Stimulated activated CD8-positive, alpha-beta memory T cell treated with anti-CD3 and anti-CD28 coated beads, Interleukin-7, amount 100 ng/mL, for 1 hour (primary cell): ENCODE measurements around the gene NDUFB7.
A peak's percentile ranks its signal among the peaks of the same experiment; 100 is the strongest.
"Not testable (repeated sequence)": the region's sequence is repeated elsewhere in the genome, so short reads cannot be mapped to it uniquely, and the experiment has no call there.

Source experiments
- DNase-seq, 2 donors: peaks; one replicate each; pipeline ENCODE4 v3.0.0-alpha.2; 2020; ENCODE audit warnings: low read depth in 2 of 2

Gene NDUFB7

DNA sequence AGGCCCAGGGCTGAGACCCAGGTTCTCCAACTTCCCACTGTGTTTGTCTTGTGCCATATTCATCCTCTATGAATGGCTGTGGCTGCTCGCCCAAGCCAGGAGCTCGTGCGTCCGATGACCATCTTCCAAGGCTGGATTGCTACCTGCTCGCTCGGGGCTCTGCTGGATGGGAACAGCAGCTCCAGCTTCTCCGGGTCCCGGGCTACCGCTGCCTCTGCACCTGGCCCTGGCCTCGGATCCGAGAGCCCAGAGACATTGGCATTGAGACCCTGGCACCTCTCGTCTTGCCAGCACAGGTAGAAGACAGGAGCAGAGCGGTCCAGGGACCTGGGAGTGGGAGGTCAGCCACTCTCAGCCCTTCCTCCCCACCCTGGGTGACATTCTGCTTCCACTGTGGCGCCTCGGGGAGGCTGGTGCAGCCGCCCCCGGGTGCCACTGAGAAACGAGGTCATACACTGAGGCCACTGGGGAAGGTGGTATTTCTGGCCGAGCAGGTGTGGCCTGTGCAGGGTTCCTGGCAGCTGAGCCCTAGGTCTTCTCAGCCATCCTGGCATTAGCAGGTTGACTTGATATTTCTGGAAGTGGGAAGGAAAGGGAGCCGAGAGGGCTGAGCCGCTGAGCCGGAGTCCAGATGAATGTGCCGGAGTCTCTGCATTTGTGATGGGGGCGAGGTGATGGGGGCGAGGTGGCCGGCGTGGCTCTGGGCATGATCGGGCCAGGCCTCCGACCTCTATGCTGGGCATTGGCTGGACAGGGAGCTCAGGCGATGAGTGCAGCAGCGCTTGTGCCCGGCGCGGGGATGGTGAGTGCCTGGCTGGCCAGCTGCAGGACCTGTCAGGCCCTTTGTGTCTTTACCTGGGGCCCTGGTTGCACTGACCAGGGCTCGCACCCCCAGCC lies 18.6 kb downstream of the NDUFB7 start:
- no peak for DNase-seq

DNA sequence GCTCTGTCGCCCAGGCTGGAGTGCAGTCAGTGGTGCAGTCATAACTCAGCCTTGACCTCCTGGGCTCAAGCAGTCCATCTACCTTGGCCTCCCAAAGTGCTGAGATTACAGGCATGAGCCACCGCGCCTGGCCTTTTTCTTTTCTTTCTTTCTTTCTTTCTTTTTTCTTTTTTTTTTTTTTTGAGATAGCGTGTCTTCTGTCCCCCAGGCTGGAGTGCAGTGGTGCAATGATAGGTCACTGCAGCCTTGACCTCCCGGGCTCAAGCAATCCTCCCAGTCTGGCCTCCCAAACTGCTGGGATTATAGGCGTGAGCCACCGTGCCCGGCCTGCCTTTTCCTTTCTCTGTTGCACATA lies 19.9 kb downstream of the NDUFB7 start:
- DNase-seq = not testable (repeated sequence)

DNA sequence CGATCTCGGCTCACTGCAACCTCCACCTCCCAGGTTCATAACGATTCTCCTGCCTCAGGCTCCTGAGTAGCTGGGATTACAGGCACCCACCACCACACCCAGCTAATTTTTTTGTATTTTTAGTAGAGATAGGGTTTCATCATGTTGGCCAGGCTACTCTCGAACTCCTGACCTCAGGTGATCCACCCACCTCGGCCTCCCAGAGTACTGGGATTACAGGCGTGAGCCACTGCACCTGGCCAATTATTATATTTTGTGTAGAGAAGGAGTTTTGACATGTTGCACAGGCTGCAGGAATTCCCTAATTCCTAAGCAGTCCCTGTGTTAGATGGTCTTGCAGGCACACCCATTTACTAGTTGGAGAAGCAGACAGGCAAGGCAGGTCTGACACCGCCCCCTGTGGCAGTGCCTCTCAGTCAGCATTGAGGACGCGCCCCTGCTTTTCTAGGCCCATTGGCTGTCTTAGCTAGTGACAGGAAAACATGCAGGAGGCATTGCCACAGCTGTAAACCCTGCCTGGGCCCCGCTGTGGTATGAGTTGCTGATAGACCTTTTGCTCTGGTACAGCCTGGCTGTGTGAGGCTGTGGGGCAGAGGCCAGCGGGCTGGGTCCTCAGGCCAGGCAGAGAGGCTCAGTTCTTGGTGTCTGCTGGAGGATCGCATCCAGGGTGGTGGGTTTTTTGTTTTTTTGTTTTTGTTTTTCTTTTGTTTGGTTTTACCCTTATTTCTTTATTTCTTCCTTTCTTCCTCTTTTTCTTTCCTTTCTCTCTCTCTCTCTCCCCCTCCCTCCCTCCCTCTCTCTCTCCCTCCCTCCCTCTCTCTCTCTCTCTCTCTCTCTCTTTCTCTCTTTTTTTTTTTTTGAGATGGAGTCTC lies 20.5 kb downstream of the NDUFB7 start:
- DNase-seq = peak; percentile 49 to 58

DNA sequence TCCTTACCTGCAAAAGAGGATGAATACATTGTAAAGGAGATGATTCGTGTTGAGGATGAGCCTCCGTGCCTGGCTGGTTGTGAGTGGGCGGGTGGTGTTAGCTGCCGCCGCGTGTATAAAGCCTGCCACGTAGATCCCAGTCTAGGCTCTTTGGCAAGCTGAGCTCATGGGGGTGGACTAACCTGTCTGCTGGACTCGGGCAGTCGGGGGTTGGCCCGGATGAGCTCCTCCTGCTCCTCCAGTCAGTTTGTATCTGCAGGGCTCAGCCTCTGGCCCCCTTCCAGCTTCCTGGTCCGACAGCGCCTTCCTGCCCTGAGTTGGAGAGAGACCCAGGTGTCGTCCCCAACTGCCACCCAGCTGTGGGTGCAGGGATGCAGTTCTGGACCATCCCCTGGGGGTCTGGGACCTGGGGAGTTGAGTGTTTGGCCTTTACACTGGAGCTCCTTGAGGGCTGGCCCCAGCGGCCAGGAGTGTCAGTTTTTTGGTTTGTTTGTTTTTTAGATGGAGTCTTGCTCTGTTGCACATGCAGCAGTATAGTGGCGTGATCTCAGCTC lies 21.6 kb downstream of the NDUFB7 start:
- no peak for DNase-seq

DNA sequence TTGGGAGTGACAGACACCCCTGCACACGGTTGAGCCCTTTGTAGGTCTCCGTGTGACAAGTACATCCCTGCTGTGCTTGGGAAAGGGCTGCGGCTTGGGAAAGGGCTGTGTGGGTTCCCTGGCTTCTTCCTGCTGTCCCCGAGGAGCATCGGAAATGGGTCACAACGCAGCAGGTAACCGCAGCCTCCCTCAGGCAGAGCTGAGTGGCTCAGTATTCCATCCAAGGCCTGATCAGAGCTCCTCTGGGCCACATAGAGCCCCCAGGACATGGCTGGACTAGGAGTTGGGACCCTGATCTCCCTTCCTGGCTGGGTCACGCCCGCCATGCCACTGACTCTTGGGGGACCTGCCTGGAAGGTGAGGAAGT lies 26.2 kb downstream of the NDUFB7 start:
- DNase-seq = no peak

DNA sequence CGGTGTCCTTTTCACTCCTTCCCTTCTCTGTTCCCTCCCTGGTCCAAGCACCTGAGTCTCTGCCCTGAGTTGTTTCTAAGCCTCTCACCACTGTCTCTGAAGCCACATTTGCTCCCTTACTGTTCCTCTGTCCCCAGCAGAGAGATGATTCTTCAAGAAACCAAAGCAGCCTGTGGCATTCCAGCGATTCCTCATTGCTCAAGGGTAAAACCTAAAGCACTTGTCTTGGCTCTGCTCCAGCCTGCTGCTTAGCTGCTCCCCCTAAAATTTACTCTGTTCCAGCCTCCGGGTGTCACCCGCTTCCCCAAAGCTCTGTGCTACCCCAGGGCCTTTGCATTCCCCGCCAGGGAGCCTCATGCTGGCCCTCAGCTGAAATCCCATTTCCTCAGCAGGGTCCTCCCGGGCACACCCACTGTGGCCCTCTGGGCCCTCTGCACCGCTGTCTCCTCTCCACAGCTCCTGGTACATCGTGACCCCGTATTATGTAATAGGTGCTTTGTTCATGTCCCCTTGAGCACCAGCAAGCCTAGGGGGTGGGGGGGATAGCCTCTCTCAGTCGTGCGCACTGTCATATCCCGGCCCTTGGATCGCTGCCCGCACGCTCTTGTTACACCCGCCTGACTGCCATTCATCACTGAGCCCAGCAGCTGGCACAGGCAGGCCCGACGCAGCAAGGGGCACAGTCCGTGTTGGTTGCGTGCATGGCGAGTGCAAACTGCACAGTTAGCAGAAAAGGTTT lies 26.7 kb downstream of the NDUFB7 start:
- no peak for DNase-seq

DNA sequence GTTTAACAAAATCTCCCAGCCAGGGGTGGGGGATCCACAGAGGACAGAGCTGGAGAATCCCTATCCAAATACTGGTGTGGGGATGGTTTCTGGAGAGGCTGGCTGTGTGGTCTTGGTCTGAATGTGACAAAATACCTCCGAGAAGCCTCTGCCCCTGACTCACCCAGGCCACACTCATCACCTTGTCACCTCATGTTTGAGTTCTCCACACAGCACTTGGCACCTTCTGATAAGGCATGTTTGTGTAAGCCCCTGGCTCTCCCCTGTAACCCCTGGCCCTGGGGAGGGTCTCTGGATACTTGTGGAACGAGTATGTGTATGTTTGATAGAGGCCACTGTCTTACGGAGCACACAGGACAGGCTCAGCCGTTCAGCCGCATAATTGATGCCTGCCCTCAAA lies 27.8 kb downstream of the NDUFB7 start:
- no peak for DNase-seq

DNA sequence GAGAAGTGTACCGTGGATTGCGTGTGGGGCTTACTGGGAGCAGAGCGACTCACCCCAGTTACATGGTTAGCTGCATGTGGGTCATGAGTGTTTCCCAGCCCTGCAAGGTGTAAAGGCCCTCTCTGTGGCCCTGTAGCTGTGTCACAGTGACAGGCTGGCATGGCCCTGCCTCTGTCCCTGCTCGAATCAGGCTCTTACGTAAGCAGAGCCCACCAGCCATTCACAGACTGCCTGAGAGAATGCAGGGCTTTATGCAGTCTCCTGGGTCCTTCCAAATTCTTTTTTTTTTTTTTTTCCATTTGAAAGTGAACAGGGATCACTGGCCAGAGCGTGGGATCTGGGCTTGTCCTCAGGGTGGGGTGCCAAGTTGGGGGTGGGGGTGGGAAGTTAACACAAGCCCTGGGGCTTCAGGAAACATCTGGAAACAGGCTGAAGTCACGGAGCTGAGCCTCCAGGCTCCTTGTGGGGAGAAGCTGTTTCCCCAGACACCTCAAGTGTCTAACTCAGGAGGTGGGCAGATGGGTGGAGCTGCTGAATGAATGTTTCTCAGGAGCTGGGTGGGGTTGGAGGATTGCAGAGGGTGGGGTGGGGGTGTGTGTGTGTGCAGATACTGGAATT lies 29.0 kb downstream of the NDUFB7 start:
- DNase-seq = no peak

DNA sequence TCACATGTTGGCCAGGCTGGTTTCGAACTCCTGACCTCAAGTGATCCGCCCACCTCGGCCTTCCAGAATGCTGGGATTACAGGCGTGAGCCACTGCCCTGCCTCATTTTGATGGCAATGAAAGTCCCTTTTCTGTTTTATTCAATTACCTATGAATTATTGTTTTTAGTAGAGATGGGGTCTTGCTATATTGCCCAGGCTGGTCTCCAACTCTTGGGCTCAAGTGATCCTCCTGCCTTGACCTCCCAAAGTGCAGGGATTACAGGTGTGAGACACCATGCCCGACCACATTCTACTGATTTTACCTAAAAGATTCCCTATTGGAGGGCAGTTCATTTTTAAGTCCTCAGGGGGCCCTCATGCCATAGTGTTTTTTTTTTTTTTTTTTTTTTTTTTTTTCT lies 29.9 kb downstream of the NDUFB7 start:
- DNase-seq = not testable (repeated sequence)

DNA sequence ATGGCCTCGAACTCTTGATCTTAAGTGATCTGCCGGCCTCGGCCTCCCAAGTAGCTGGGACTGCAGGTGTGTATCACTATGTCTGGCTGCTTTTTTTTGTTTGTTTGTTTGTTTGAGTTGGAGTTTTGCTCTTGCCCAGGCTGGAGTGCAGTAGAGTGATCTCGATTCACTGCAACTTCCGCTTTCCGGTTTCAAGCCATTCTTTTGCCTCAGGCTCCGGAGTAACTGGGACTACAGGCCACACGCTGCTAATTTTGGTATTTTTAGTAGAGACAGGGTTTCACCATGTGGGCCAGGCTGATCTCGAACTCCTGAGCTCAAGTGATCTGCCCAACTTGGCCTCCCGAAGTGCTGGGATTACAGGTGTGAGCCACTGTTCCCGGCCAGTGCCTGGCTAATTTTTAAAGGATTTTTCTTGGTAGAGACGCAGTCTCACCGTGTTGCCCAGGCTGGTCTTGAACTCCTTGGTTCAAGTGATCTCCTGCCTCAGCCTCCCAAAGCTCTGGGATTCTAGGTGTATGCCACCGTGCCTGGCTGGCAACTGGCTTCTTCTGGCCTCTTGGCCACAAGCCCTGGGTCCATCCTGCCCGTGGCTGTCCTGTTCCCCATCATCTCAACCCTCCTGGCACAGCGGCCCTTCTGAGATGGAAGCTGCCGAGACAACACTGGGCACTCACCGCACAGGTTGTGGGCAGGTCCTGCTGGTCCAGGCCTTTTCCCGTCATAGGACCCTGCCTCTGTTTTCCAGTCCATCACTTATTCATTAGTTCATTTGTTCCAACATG lies 30.9 kb downstream of the NDUFB7 start:
- no peak for DNase-seq

DNA sequence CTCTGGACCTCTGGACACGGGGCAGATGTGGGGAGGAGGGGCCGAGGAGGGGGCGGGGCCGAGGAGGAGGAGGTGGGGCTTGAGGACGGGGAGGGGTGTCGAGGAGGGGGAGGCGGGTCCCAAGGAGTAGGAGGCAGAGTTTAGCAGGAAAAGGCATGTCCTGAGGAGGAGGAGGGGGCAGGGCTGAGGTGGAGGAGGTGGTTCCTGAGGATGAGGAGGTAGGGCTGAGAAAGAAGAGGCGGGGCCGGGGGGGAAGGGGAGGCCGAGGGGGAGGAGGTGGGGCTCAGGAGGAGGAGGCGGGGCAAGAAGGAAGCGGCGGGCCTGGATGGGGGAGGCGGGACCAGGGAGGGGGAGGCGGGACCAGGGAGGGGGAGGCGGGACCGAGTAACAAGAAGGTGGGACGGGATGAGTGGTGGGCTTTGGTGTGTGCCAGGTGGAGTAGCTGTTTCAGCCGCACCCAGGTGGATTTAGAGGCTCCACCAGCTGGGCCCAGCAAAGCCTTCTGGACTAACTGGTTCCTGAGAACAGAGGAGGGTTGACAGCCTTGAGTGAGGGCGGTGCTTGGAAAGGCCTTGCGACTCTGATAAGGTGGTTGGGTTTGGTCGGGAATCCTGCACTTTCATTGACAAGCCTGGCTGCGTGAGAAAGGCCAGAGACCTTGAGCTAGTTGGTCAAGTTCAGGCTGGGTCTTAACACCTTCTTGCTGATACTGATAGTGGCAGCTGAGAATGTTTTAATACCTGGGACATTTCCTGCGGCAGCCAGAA lies 34.8 kb downstream of the NDUFB7 start:
- no peak for DNase-seq

DNA sequence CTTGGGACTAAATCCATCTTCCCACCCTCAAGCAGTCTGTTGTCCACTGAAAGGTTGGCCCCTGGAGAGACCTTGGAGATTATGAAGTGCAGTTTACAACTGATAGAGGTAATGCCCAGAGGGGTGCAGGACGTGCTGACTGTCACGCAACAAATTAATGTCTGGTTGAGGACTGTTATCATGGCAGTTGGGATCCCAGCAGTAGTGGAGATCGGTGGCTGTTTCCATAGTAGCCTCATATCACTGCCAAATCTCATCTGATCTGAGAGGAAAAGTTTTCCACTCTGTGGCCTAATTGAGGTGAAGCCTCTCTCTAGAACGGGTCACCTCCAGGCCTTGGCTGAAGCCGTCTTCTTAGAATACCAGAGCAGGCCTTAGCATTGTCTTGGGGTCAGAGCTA lies 38.4 kb downstream of the NDUFB7 start:
- DNase-seq = no peak

DNA sequence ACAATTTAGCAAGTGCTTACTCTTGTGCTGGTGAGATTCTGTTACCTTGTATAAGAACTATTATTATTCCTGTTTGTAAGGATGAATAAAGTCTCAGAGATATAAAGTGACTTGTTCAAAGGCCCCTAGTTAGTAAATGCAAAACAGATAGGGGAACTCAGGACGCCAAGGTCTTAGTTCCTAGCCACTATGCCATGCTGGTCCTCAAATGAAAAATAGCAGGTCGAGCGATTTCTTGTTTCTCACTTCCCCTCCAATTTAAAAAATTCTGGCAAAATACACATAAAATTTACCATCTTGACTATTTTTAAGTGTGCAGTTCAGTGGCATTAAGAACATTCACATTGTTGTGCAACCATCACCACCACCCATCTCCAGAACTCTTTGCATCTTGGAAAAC lies 41.4 kb downstream of the NDUFB7 start:
- DNase-seq = no peak

DNA sequence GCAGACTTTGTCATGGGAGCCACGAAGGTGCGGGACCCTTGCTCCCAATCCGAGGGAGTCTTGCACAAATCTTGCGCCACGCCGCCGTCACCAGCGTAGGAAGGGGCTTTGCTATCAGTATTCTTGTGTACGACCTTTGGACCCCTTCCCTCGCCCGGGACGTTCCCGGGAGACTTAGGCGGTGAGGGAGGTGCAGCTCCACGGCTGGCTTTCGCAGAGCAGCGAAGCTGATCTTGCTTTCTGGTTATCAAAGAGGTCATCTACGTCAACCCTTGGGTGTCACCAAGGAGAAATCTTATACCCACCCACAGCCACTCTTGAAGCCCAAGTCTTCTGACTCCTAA lies 41.9 kb downstream of the NDUFB7 start:
- DNase-seq = no peak

DNA sequence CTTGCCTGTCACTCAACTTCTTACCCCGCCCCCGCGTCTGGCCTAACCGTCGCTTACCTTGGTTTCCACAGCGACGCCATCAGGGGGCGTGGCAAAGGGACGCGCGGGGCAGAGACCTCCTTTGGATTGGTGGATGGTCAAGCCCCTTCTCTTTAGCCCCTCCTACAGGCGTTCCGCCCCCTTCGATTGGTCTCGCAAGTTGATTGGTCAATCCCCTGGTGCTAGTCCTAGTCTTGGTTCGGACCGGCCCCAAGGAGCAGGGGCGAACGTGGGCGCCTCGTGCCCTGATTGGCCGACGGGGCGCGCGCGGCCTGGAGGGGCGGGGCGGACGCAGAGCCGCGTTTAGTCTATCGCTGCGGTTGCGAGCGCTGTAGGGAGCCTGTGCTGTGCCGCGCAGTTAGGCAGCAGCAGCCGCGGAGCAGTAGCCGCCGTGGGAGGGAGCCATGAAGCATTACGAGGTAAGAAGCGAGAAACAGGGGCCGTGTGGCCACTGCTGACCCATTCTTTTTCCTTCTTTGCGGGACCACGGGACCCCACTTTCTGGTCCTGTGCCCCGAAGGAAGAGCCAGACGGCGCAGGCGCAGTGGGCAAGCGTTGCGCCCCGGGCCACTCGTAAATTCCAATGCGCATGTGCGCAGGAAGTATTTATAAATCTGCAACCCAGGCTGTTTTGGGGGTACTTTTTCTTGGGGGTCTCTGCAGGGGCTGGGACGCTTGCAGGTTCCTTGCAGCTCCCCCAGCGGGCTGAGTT lies 42.4 kb downstream of the NDUFB7 start, which contains the start of gene TECR:
TECR (plus strand) TSS at position 341 of the 751 bp plus-strand sequence; CDS start at position 444, 103 bp downstream.
- DNase-seq = peak; percentile 99 to 100

DNA sequence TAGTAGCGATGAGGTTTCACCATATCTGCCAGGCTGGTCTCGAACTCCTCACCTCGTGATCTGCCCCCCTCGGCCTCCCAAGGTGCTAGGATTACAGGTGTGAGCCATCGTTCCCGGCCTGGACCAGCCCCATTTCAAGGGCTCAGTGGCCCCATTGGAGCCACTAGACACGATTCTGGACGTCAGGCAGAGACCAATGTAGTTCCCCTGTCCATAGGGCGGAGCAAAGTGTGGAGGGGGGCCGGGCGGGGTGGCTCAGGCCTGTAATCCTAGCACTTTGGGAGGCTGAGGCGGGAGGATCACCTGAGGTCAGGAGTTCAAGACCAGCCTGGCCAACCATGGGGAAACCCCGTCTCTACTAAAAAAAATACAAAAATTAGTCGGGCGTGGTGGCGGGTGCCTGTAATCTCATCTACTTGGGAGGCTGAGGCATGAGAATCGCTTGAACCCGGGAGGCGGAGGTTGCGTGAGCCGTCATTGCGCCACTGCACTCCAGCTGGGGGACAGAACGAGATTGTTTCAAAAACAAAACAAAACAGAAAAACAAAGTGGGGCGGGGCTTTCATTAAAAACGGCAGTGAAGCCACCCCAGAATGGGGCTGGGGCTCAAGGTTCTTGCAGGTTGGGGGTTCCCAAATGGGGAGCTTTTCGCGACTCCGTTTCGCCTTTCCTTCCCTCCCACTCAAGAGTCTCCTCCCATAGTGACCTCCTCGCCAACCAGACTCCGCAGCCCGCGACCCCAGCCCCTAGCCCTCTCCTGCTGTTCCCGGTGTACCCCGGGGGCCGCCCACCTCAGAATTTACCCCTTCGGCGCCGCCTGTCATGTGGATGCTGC lies 43.2 kb downstream of the NDUFB7 start:
- no peak for DNase-seq

DNA sequence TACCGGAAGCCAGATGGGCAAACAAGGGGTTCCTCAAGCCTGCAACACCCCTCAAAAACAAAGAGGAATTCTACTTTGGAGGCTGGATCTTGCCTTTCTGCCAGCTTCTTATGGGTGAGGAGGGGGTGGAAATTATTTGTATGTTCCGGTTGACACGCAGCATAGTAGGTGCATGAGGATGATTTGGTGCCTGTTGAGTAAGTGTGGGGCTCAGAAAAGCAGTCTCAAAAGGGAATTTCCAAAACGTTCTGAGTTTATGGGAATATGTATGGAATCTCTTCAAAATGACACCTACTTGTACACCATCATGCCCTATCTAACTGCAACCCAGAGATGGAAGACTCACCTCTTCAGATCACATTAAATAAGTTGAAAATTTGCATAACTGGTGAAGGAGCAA lies 45.4 kb downstream of the NDUFB7 start:
- no peak for DNase-seq

DNA sequence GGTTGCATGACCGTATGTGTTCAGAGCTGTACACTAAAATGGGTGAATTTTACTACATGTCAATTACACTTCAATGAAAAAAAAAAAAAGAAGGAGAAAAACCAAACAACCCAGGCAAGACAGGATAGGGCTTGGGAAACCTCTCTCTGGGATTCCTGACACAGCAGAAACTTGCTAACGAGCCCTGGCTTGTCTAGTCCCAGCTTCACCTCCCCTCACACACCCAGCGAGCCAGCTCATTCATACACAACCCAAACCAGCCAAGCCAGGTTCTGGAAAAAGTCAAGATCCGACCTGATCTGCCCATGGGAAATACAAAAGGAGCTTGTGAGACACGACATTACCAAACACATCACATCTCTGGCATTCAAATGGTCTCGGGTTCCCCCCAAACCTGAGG lies 46.1 kb downstream of the NDUFB7 start:
- no peak for DNase-seq
